ENCODE results near the gene ADAM11. TPM values are rescaled to one million over a fixed set of nuclear protein-coding genes. Genes with fewer than 3 reads are reported as not detected.

ADAM11 gene
- total RNA-seq, 2 donors from 2014 or later: 0.41 to 5.7 TPM

DNA sequence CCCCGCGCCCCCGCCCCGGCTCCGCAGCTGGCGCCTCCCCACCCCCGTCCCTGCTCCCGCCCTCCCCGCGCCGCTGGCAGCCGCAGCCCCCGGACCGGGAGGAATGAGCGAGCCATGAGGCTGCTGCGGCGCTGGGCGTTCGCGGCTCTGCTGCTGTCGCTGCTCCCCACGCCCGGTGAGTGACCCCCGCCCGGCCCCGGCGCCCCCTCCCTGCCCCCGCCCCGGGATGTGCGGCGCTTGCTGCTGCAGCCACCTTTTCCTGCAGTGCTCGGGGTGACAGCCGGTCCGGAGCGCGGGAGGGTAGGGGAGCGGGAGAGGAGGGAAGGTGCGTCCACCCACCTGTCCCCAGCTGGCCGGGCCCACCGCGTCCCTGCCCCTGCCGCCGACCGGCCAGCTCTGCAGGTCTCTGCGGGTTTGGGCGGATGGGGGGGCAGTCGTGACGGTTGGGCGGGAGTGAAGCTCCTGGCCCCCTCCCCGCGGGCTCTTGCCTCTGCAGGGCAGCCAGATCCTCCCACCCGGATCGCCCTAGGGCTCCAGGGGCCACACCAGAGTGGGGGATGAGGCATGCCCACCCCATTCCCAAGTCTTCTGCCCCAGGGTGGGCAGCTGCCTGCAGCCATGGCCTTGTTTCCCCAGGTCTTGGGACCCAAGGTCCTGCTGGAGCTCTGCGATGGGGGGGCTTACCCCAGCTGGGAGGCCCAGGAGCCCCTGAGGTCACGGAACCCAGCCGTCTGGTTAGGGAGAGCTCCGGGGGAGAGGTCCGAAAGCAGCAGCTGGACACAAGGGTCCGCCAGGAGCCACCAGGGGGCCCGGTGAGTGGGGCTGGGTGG, 513 bp downstream of the ADAM11 start:
- Histone ChIP-seq H3K27me3 (replicated peaks; ENCODE audit: insufficient read depth) (no peaks in the 10 kb centered on the region), H3K9me3 (no peaks in the 10 kb centered on the region), H3K36me3 (no peaks in the 10 kb centered on the region), H3K4me3 (peak overlapping the region; percentile 70), H3K4me1 (ENCODE audit: control insufficient read depth in 1 of 2, low read depth in 2 of 2) (peaks cover 5 to 11% of the 10 kb centered on the region in 2 donors), H3K27ac (no peak overlapping the region)
- ATAC-seq (ENCODE audit: insufficient number of reproducible peaks, low FRiP score, low read depth) (no peak), DNase-seq (ENCODE audit: low spot score) (no peak)
- TF ChIP-seq, protein P1, sequence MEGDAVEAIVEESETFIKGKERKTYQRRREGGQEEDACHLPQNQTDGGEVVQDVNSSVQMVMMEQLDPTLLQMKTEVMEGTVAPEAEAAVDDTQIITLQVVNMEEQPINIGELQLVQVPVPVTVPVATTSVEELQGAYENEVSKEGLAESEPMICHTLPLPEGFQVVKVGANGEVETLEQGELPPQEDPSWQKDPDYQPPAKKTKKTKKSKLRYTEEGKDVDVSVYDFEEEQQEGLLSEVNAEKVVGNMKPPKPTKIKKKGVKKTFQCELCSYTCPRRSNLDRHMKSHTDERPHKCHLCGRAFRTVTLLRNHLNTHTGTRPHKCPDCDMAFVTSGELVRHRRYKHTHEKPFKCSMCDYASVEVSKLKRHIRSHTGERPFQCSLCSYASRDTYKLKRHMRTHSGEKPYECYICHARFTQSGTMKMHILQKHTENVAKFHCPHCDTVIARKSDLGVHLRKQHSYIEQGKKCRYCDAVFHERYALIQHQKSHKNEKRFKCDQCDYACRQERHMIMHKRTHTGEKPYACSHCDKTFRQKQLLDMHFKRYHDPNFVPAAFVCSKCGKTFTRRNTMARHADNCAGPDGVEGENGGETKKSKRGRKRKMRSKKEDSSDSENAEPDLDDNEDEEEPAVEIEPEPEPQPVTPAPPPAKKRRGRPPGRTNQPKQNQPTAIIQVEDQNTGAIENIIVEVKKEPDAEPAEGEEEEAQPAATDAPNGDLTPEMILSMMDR (IDR thresholded peaks at IDR 0.05): no peak

DNA sequence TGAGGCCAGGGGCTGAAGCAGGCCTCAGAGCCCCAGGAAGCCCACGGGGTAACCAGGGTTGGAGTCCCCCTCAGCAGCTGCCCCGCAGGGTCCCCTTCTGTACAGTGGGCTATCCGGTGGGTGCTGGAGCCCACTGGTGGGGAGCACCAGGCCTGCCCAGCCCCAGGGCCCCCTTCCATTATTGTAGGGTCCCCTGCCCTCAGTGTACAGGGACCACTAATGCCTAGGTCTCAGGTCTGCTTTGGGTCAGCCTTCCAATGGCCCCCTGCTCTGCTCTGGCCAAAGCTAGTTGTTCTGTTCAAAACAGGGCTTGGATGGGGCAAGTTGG, 1.1 kb downstream of the ADAM11 start:
- Histone ChIP-seq H3K27me3 (replicated peaks; ENCODE audit: insufficient read depth) (no peaks in the 10 kb centered on the region), H3K4me3 (no peak overlapping the region), H3K36me3 (no peaks in the 10 kb centered on the region), H3K27ac (no peak overlapping the region), H3K4me1 (ENCODE audit: control insufficient read depth in 1 of 2, low read depth in 2 of 2) (peaks cover 5 to 11% of the 10 kb centered on the region in 2 donors), H3K9me3 (no peaks in the 10 kb centered on the region)
- DNase-seq (ENCODE audit: low spot score) (no peak), ATAC-seq (ENCODE audit: insufficient number of reproducible peaks, low FRiP score, low read depth) (no peak)
- TF ChIP-seq, protein P1 (IDR thresholded peaks at IDR 0.05): no peak

DNA sequence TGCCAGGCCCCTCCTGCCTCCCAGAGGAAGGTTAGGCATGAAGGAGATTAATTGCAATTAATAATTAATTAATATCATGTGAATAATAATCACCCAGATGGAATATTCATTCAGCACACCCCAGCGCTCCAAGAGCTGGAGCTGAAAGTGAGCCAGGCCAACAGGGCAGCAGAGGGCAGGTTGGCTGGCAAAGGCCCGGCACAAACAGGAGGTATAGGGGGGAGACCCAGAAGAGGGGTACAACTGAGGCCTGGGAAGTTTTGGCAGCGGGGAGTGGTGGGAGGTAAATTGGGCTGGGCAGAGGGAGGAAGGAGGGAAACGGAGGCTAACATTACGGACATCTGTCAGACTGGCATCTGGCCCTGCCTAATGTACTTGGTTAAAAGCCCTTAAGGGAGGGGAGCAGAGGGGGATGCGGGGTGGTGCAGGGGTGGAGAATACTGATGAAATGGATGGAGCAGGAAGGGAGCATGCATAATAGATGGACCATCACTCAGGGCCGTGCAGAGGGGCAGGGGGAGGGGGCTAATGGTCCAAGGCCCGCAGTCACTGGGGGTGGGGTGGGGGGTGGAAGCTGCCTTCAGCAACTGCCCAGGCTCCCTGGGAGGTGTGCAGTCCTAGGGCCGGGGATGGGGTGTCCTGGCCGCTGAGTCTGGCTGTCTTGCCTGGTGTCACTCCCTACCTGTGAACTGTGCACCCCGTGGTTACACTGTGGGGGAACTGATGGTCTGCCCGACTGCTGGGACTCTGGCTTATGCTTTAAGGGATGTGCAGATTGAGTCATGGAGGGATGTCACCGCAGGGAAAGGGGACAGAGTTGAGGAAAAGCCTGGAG, 1.9 kb downstream of the ADAM11 start:
- H3K9me3 ChIP-seq: no peaks in the 10 kb centered on the region

DNA sequence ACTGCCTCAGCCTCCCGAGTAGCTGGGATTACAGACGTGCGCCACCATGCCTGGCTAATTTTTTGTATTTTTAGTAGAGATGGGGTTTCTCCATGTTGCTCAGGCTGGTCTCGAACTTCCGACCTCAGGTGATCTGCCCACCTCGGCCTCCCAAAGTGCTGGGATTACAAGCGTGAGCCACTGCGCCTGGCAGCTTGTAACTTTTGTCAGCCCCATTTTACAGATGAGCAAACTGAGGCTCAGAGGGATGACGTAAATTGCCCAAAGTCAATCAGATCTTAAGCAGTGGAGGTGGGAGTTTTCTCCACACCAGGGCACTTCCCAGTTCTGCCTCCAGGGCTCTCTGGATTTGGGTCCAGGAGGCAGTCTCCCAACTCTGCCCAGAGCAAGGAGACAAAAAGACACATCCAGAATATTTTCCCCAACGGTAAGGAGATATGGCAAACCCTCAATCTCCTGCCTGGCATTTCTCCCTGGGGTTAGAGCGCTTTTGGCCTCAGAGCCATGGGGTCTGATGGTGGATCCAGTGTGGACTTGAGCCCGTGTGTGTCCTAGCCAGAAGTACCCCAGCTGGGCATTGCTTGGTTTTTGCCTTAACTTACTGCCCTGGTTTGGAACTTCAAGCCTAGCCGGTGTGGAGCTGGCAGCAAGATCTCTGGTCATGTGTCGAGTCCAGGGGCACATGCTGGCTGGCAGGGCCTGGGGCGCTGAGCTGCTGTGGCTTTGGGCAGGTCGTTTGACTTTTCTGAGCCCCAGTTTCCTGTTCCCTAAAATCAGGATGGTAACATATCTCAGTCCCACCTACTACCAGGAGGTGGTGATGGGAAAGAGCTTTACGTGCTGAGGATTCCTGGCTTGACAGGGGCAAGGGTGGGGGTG, 3.4 kb downstream of the ADAM11 start:
- Histone ChIP-seq H3K27me3 (replicated peaks; ENCODE audit: insufficient read depth) (no peaks in the 10 kb centered on the region), H3K4me3 (no peak overlapping the region), H3K4me1 (ENCODE audit: control insufficient read depth in 1 of 2, low read depth in 2 of 2) (peaks cover 5 to 11% of the 10 kb centered on the region in 2 donors), H3K9me3 (no peaks in the 10 kb centered on the region), H3K36me3 (no peaks in the 10 kb centered on the region), H3K27ac (no peak overlapping the region)
- TF ChIP-seq, protein P1 (IDR thresholded peaks at IDR 0.05): no peak
- no peak for DNase-seq (ENCODE audit: low spot score)
- ATAC-seq (ENCODE audit: insufficient number of reproducible peaks, low FRiP score, low read depth): no peak

More for the DNA sequence above, 1.9 kb downstream of the ADAM11 start:
- no peak for DNase-seq (ENCODE audit: low spot score)
- TF ChIP-seq, protein P1 (IDR thresholded peaks at IDR 0.05): no peak
- H3K27ac ChIP-seq: no peak overlapping the region
- no peaks in the 10 kb centered on the region for H3K27me3 ChIP-seq (replicated peaks; ENCODE audit: insufficient read depth)
- no peak for ATAC-seq (ENCODE audit: insufficient number of reproducible peaks, low FRiP score, low read depth)
- peaks cover 5 to 11% of the 10 kb centered on the region in 2 donors for H3K4me1 ChIP-seq (ENCODE audit: control insufficient read depth in 1 of 2, low read depth in 2 of 2)
- no peaks in the 10 kb centered on the region for H3K36me3 ChIP-seq
- H3K4me3 ChIP-seq: no peak overlapping the region

Data from thoracic aorta (tissue), 2 donors.